Measurements from ENCODE around the gene ADGRG3. TPM values are rescaled to one million over a fixed set of nuclear protein-coding genes. Genes with fewer than 3 reads are reported as not detected.

The ADGRG3 gene
- total and polyA plus RNA-seq, 9 of the 15 experiments (the other 6 are each of a cell fraction or from before 2014, with no cell fraction given), result 0.09 to 0.52 (median 0.14) TPM; not detected in 3

GRCh38 chr16:57623251-57624043, 44.7 kb upstream of the ADGRG3 start (continued):
- TF ChIP-seq ZNF518B (CRISPR knock-in tag; IDR thresholded peaks at IDR 0.05) (no peak), ZFX (CRISPR knock-in tag; IDR thresholded peaks at IDR 0.05) (peak; percentile 41), TOE1 (IDR thresholded peaks at IDR 0.05; ENCODE audit: borderline replicate concordance) (peak; percentile 62; the same call in 1 of the 2 replicates), TOE1 (CRISPR knock-in tag; IDR thresholded peaks at IDR 0.05; ENCODE audit: borderline replicate concordance, low read depth) (no peak), USF1 (CRISPR knock-in tag; IDR thresholded peaks at IDR 0.05) (peak; percentile 80), ZNF12 (CRISPR knock-in tag; IDR thresholded peaks at IDR 0.05) (no peak), CXXC5 (CRISPR knock-in tag; IDR thresholded peaks at IDR 0.05) (no peak), MECOM (CRISPR knock-in tag; IDR thresholded peaks at IDR 0.05) (no peak), ZNF668 (CRISPR knock-in tag; IDR thresholded peaks at IDR 0.05) (no peak), MXD1 (CRISPR knock-in tag; IDR thresholded peaks at IDR 0.05; ENCODE audit: borderline replicate concordance, poor library complexity, severe bottlenecking) (no peak), EP400 (IDR thresholded peaks at IDR 0.05) (no peak), EP300 (IDR thresholded peaks at IDR 0.05; ENCODE audit: low read length) (0 out of 2 replicates have a peak, but pooled peaks have one; percentile 5), E2F1 (CRISPR knock-in tag; IDR thresholded peaks at IDR 0.05) (no peak), MYC (IDR thresholded peaks at IDR 0.05; ENCODE audit: low read depth, low read length) (peak; percentile 22; the same call in 1 of the 2 replicates), MYC (CRISPR knock-in tag; IDR thresholded peaks at IDR 0.05; ENCODE audit: borderline replicate concordance, low read depth) (no peak), MAZ (CRISPR knock-in tag; conservative IDR thresholded peaks at IDR 0.05 in 1 of 2, IDR thresholded peaks at IDR 0.05 in 1 of 2) (0 out of 4 replicates have a peak, but pooled peaks of 1 of the 2 experiments have one; percentile 27), CBX8 (IDR thresholded peaks at IDR 0.05; ENCODE audit: borderline replicate concordance, extremely low read depth, low read depth, low read length, poor library complexity, severe bottlenecking) (no peak), ARHGAP35 (IDR thresholded peaks at IDR 0.05; ENCODE audit: partially characterized antibody) (no peak), FOXM1 (IDR thresholded peaks at IDR 0.05; ENCODE audit: low read depth) (no peak), FOXM1 (CRISPR knock-in tag; IDR thresholded peaks at IDR 0.05; ENCODE audit: low read depth) (no peak), MED1 (CRISPR knock-in tag; IDR thresholded peaks at IDR 0.05; ENCODE audit: borderline replicate concordance) (no peak), WHSC1 (IDR thresholded peaks at IDR 0.05; ENCODE audit: low read length) (no peak)
